IMR-90 (cell line): ENCODE measurements around the gene KRT34. TPM values are rescaled to one million over a fixed set of nuclear protein-coding genes. Genes with fewer than 3 reads are reported as not detected.

ENCODE experiments used
- ATAC-seq: fragments of 200-7000 bp; cut with Tn5 transposase; 2 replicates; pipeline ENCODE4 v1.9.1; 2020; ENCODE audit warnings: low read depth, mild to moderate bottlenecking, moderate library complexity
- BruUV-seq: library from RNA; stranded (reverse); fragments of 400-500 nt; replicated peaks from 2 replicates; lab custom pipeline; 2021; lab: Mats Ljungman, UMichigan
- CTCF ChIA-PET: fragments of 300-600 bp; formaldehyde crosslinking; extraction: SDS; loops from one replicate; lab custom pipeline; 2021; ENCODE audit warnings: antibody characterized with exemption; lab: Yijun Ruan, JAX
- POLR2A ChIA-PET: fragments of 300-600 bp; sonication (Branson Sonifier 250); formaldehyde crosslinking; loops from one replicate; lab custom pipeline; 2022; ENCODE audit warnings: antibody characterized with exemption; ENCODE audit not compliant: unreplicated experiment; lab: Charles Lee
- DNase-seq: peaks from one replicate; pipeline ENCODE4 v3.0.0; 2013
- H2AFZ ChIP-seq: replicated peaks from 2 replicates; pipeline ENCODE3; 2013; ENCODE audit warnings: low read length, mild to moderate bottlenecking; ENCODE audit not compliant: poor library complexity
- H2AK5ac ChIP-seq: 2 replicates; pipeline ENCODE4 v1.6.1; 2013; ENCODE audit warnings: low read depth, low read length, inconsistent platforms
- H2AK9ac ChIP-seq: replicated peaks from 2 replicates; pipeline ENCODE3; 2013; ENCODE audit warnings: mild to moderate bottlenecking, low read depth, low read length, moderate library complexity; ENCODE audit not compliant: poor library complexity
- H2BK120ac ChIP-seq: 2 replicates; pipeline ENCODE4 v1.6.1; 2013; ENCODE audit warnings: low read depth, low read length, inconsistent platforms
- H2BK15ac ChIP-seq: 3 replicates; pipeline ENCODE4 v1.6.1; 2013; ENCODE audit warnings: low read depth, low read length, inconsistent platforms
- H2BK20ac ChIP-seq: 2 replicates; pipeline ENCODE4 v1.6.1; 2013; ENCODE audit warnings: low read depth, mild to moderate bottlenecking, inconsistent platforms, low read length, moderate library complexity
- H2BK5ac ChIP-seq: 2 replicates; pipeline ENCODE4 v1.6.1; 2013; ENCODE audit warnings: mild to moderate bottlenecking, low read depth, low read length, inconsistent platforms; ENCODE audit not compliant: poor library complexity, severe bottlenecking
- H3K14ac ChIP-seq: replicated peaks from 2 replicates; pipeline ENCODE4 v1.6.1; 2013; ENCODE audit warnings: low read depth, low read length, inconsistent platforms
- H3K18ac ChIP-seq: 2 replicates; pipeline ENCODE4 v1.6.1; 2013; ENCODE audit warnings: low read depth, low read length, control low read depth
- H3K23ac ChIP-seq: 2 replicates; pipeline ENCODE4 v1.6.1; 2013; ENCODE audit warnings: low read depth, low read length, inconsistent platforms
- H3K27ac ChIP-seq: 2 replicates; pipeline ENCODE4 v1.5.1; 2013; ENCODE audit warnings: mild to moderate bottlenecking, control low read depth, low read length; ENCODE audit not compliant: insufficient read depth
- H3K27me3 ChIP-seq: 2 replicates; pipeline ENCODE4 v1.6.1; 2013; ENCODE audit warnings: low read length; ENCODE audit not compliant: control insufficient read depth, insufficient read depth
- H3K36me3 ChIP-seq: 2 replicates; pipeline ENCODE4 v1.6.1; 2013; ENCODE audit warnings: low read length, mixed read lengths; ENCODE audit not compliant: control insufficient read depth, insufficient read depth
- H3K4ac ChIP-seq: 2 replicates; pipeline ENCODE4 v1.6.1; 2013; ENCODE audit warnings: low read depth, low read length, inconsistent platforms
- H3K4me1 ChIP-seq: 2 replicates; pipeline ENCODE4 v1.6.1; 2013; ENCODE audit warnings: low read length, mixed read lengths; ENCODE audit not compliant: control insufficient read depth, insufficient read depth
- H3K4me2 ChIP-seq: 2 replicates; pipeline ENCODE4 v1.6.1; 2013; ENCODE audit warnings: low read depth, mild to moderate bottlenecking, control low read depth, low read length, moderate library complexity
- H3K4me3 ChIP-seq: 2 replicates; pipeline ENCODE4 v1.5.1; 2013; ENCODE audit warnings: low read depth, mild to moderate bottlenecking, control low read depth, low read length, moderate library complexity; ENCODE audit not compliant: insufficient read depth
- H3K56ac ChIP-seq: 2 replicates; pipeline ENCODE4 v1.6.1; 2013; ENCODE audit warnings: low read length, inconsistent platforms; ENCODE audit not compliant: insufficient read depth; ENCODE audit errors: extremely low read depth
- H3K79me1 ChIP-seq, 2 experiments: 2 replicates each; pipeline ENCODE4 v1.6.1; 2013; ENCODE audit warnings: low read length in 2 of 2, inconsistent platforms in 1 of 2, low read depth in 1 of 2
- H3K9ac ChIP-seq: 2 replicates; pipeline ENCODE4 v1.6.1; 2013; ENCODE audit warnings: low read depth, low read length, control low read depth
- H3K9me1 ChIP-seq: 2 replicates; pipeline ENCODE4 v1.6.1; 2013; ENCODE audit warnings: low read length, inconsistent platforms; ENCODE audit not compliant: insufficient read depth
- H3K9me3 ChIP-seq: 2 replicates; pipeline ENCODE4 v1.6.1; 2013; ENCODE audit warnings: low read length; ENCODE audit not compliant: control insufficient read depth, insufficient read depth
- H4K20me1 ChIP-seq: 2 replicates; pipeline ENCODE4 v1.6.1; 2013; ENCODE audit warnings: low read length, inconsistent platforms; ENCODE audit not compliant: insufficient read depth
- H4K5ac ChIP-seq: 2 replicates; pipeline ENCODE4 v1.6.1; 2013; ENCODE audit warnings: mild to moderate bottlenecking, low read depth, low read length, control low read depth
- H4K8ac ChIP-seq, 2 experiments: 2 replicates each; pipeline ENCODE4 v1.6.1; 2013; ENCODE audit warnings: low read depth in 2 of 2, low read length in 2 of 2, control low read depth in 1 of 2, inconsistent platforms in 1 of 2
- H4K91ac ChIP-seq: 2 replicates; pipeline ENCODE4 v1.6.1; 2013; ENCODE audit warnings: low read depth, low read length, inconsistent platforms; ENCODE audit not compliant: insufficient read depth
- MAFK ChIP-seq: IDR thresholded peaks from 2 replicates; pipeline ENCODE4 v1.6.1; 2012; ENCODE audit warnings: low read depth, low read length, improper control_type of control experiment
- RAD21 ChIP-seq: IDR thresholded peaks from 2 replicates; pipeline ENCODE4 v1.6.1; 2012; ENCODE audit warnings: low read length, improper control_type of control experiment
- RCOR1 ChIP-seq: IDR thresholded peaks from 2 replicates; pipeline ENCODE4 v1.6.1; 2012; ENCODE audit warnings: mild to moderate bottlenecking, low read length, improper control_type of control experiment; ENCODE audit not compliant: insufficient replicate concordance
- WGBS, 2 experiments: methylation state at CpG; one replicate each; pipeline versions ENCODE4 v1.1.5 to v1.1.7; 2013; ENCODE audit warnings: missing lambda C conversion rate in 2 of 2; ENCODE audit not compliant: insufficient read length in 1 of 2; ENCODE audit errors: extremely low coverage in 2 of 2; 5-methylcytosine and 5-hydroxymethylcytosine counted together
- dilution Hi-C: fragments of 300-500 bp; cut with HindIII; formaldehyde crosslinking; loops from one replicate; pipeline ENCODE4 v1.14.3; 2018; ENCODE audit warnings: low sequenced_read_pairs; ENCODE audit not compliant: unreplicated experiment
- in situ Hi-C: fragments of 300-500 bp; cut with MboI; formaldehyde crosslinking; loops from 3 replicates; pipeline ENCODE4 v1.14.3; 2019; ENCODE audit warnings: low sequenced_read_pairs, inconsistent platforms, mixed read lengths
- intact Hi-C: fragments of 100-400 bp; cut with micrococcal nuclease; formaldehyde crosslinking; loops from 2 replicates; pipeline ENCODE4 v1.10.0; 2022
- polyA plus RNA-seq, 3 experiments: library from polyadenylated mRNA; depleted of rRNA; stranded (reverse); fragments of >200 nt; gene quantifications; 2 replicates each; pipeline ENCODE4 v1.2.3, GENCODE V29; 2012; ENCODE audit warnings: low replicate concordance in 1 of 3
- total RNA-seq: library from RNA; depleted of rRNA; stranded (reverse); fragments of >200 nt; gene quantifications from 2 replicates; pipeline ENCODE4 v1.2.3, GENCODE V29; 2012

Gene KRT34
- total and polyA plus RNA-seq, 2 of the 4 experiments (the other 2 are of a cell fraction): 3.4 to 3.6 TPM

DNA sequence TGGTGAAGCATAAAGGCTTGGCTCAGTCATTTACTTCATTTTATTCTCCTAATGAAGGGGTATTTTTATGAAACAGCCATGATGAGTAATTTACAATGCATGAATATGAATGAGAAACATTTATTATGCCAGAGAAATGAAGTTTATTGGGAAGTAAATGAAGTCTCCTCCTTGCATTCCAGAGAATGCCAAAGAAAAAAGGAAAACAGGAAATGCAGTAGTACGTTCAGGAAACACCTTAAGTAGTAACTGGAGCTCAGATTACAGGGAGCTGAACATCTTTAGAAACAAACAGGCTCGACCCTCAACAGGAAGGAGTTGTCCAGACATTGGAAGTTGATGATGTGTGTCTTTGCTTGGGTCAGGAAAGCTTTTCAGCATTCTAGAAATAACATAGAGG is 4.6 kb downstream of the KRT34 start:
- Histone ChIP-seq H3K4me3 (no peak overlapping the region), H2BK20ac (peak overlapping the region; percentile 95), H3K36me3 (no peaks in the 10 kb centered on the region), H3K56ac (peak overlapping the region; percentile 14; the same call in 1 of the 2 replicates), H3K79me1 (no peaks in the 10 kb centered on the region; a peak in 1 of 4 replicates), H2BK5ac (peak overlapping the region; percentile 81), H3K4ac (peak overlapping the region; percentile 89), H3K27me3 (no peaks in the 10 kb centered on the region), H2AK9ac (no peak overlapping the region), H3K18ac (peak overlapping the region; percentile 91; the same call in 1 of the 2 replicates), H2AFZ (peak overlapping the region; percentile 28), H2BK120ac (peak overlapping the region; percentile 90), H4K8ac (peak overlapping the region; percentile 73 to 91), H3K4me1 (peaks cover 27% of the 10 kb centered on the region), H4K5ac (peak overlapping the region; percentile 28; the same call in 1 of the 2 replicates), H4K20me1 (no peaks in the 10 kb centered on the region), H2BK15ac (peak overlapping the region; percentile 85), H3K27ac (no peak overlapping the region; the same call in 1 of the 2 replicates), H4K91ac (peak overlapping the region; percentile 83), H3K9ac (no peak overlapping the region), H3K4me2 (no peak overlapping the region; the same call in 1 of the 2 replicates), H3K14ac (peak overlapping the region; percentile 94), H3K9me1 (peaks cover 30% of the 10 kb centered on the region), H3K23ac (peak overlapping the region; percentile 67), H3K9me3 (peaks cover 4% of the 10 kb centered on the region; the same call in 1 of the 2 replicates), H2AK5ac (peak overlapping the region; percentile 82)
- TF ChIP-seq RAD21 (no peak), RCOR1 (no peak), MAFK (no peak)
- intact Hi-C loops: no loop called here
- ChIA-PET CTCF (interaction anchor here (2.0 kb wide), 1 partner anchor 10 kb away, joined by 10 read pairs; no protein-coding TSS in a partner anchor), POLR2A (no interaction called here)
- ATAC-seq (peak; percentile 10; the same call in 1 of the 2 replicates), DNase-seq (peak; percentile 37)
- BruUV-seq: no TSS peak
- no CpG with 5 or more reads among the region's 2 CpGs for WGBS, 2 experiments
- in situ Hi-C loops: loop anchor here (10.0 kb wide), 1 partner anchor 63 kb away; the partner anchor contains the start of gene KRTAP17-1
- dilution Hi-C loops: no loop called here
